ENCODE measurements around the gene PTBP3. TPM values are rescaled to one million over a fixed set of nuclear protein-coding genes. Genes with fewer than 3 reads are reported as not detected.
"Not testable (repeated sequence)": the region's sequence is repeated elsewhere in the genome, so short reads cannot be mapped to it uniquely, and the experiment has no call there.

Gene PTBP3
- polyA plus RNA-seq, 1 of the 3 experiments (the other 2 are of a cell fraction) = 6.1 TPM

GRCh38 chr9:112283582-112284253, 49.7 kb downstream of the PTBP3 start:
- Histone ChIP-seq H3K36me3 (replicated peaks in 1 of 2; ENCODE audit: control insufficient read depth in 1 of 2, insufficient read depth in 2 of 2, low read length in 1 of 2) (peaks cover under 1 to 37% of the 10 kb centered on the region in 2 experiments), H3K27ac (ENCODE audit: low read depth in 2 of 2, low read length in 1 of 2) (no peak overlapping the region), H3K4me1 (ENCODE audit: control insufficient read depth in 1 of 2, insufficient read depth in 2 of 2, low read depth in 1 of 2, low read length in 1 of 2) (no peaks in the 10 kb centered on the region), H3K27me3 (ENCODE audit: insufficient read depth) (no peaks in the 10 kb centered on the region), H3K4me3 (ENCODE audit: low read depth in 2 of 2, low read length in 1 of 2) (no peak overlapping the region), H3F3A (replicated peaks; ENCODE audit: insufficient read depth) (peaks cover 7% of the 10 kb centered on the region), H3K9me3 (no peaks in the 10 kb centered on the region), H3K4me2 (no peak overlapping the region), H3K9me2 (no peaks in the 10 kb centered on the region), H3K79me2 (ENCODE audit: insufficient read depth) (peaks cover 60% of the 10 kb centered on the region; the same call in 1 of the 2 replicates), H4K20me1 (ENCODE audit: insufficient read depth) (no peaks in the 10 kb centered on the region; the same call in 1 of the 2 replicates), H2AFZ (ENCODE audit: low read depth) (no peak overlapping the region), H3K9ac (no peak overlapping the region)
- 90% methylated on average over 5 of the region's 6 CpGs for WGBS (ENCODE audit: low lambda C conversion rate)
- no peak for DNase-seq
- ChIA-PET CTCF (no interaction called here), POLR2A (no interaction called here)
- no peak for TF ChIP-seq JUND (IDR thresholded peaks at IDR 0.05)
- no peak for TF ChIP-seq FOXJ3 (CRISPR knock-in tag; IDR thresholded peaks at IDR 0.05)
- no peak for TF ChIP-seq USF2 (IDR thresholded peaks at IDR 0.05; ENCODE audit: borderline replicate concordance, low read depth, low read length)
- TF ChIP-seq EP300 (IDR thresholded peaks at IDR 0.05; ENCODE audit: borderline replicate concordance in 1 of 2, low read depth in 1 of 2, low read length in 1 of 2) = no peak
- TF ChIP-seq CHD2 (IDR thresholded peaks at IDR 0.05; ENCODE audit: low read length, partially characterized antibody) = no peak
- no peak for TF ChIP-seq RFX5 (IDR thresholded peaks at IDR 0.05; ENCODE audit: low read length)
- no peak for TF ChIP-seq EZH2phosphoT487 (IDR thresholded peaks at IDR 0.05; ENCODE audit: borderline replicate concordance, low read depth)
- TF ChIP-seq RXRA (IDR thresholded peaks at IDR 0.05; ENCODE audit: borderline replicate concordance, low read depth) = no peak
- TF ChIP-seq FOSL2 (IDR thresholded peaks at IDR 0.05; ENCODE audit: borderline replicate concordance, low read depth) = no peak
- no peak for TF ChIP-seq NRF1 (IDR thresholded peaks at IDR 0.05; ENCODE audit: low read depth, low read length)
- no peak for TF ChIP-seq GABPA (IDR thresholded peaks at IDR 0.05; ENCODE audit: low read depth)
- TF ChIP-seq FOXM1 (IDR thresholded peaks at IDR 0.05; ENCODE audit: low read depth) = no peak
- no peak for TF ChIP-seq POLR2AphosphoS5 (IDR thresholded peaks at IDR 0.05; ENCODE audit: low read depth, low read length)
- no peak for TF ChIP-seq PBX3 (IDR thresholded peaks at IDR 0.05)
- TF ChIP-seq TCF12 (IDR thresholded peaks at IDR 0.05) = no peak
- TF ChIP-seq TEAD4 (IDR thresholded peaks at IDR 0.05; ENCODE audit: borderline replicate concordance, insufficient read depth) = no peak
- TF ChIP-seq, protein P1, sequence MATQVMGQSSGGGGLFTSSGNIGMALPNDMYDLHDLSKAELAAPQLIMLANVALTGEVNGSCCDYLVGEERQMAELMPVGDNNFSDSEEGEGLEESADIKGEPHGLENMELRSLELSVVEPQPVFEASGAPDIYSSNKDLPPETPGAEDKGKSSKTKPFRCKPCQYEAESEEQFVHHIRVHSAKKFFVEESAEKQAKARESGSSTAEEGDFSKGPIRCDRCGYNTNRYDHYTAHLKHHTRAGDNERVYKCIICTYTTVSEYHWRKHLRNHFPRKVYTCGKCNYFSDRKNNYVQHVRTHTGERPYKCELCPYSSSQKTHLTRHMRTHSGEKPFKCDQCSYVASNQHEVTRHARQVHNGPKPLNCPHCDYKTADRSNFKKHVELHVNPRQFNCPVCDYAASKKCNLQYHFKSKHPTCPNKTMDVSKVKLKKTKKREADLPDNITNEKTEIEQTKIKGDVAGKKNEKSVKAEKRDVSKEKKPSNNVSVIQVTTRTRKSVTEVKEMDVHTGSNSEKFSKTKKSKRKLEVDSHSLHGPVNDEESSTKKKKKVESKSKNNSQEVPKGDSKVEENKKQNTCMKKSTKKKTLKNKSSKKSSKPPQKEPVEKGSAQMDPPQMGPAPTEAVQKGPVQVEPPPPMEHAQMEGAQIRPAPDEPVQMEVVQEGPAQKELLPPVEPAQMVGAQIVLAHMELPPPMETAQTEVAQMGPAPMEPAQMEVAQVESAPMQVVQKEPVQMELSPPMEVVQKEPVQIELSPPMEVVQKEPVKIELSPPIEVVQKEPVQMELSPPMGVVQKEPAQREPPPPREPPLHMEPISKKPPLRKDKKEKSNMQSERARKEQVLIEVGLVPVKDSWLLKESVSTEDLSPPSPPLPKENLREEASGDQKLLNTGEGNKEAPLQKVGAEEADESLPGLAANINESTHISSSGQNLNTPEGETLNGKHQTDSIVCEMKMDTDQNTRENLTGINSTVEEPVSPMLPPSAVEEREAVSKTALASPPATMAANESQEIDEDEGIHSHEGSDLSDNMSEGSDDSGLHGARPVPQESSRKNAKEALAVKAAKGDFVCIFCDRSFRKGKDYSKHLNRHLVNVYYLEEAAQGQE (IDR thresholded peaks at IDR 0.05; ENCODE audit: low read depth, low read length) = no peak
- TF ChIP-seq RAD21 (IDR thresholded peaks at IDR 0.05; ENCODE audit: low read length) = no peak

DNA sequence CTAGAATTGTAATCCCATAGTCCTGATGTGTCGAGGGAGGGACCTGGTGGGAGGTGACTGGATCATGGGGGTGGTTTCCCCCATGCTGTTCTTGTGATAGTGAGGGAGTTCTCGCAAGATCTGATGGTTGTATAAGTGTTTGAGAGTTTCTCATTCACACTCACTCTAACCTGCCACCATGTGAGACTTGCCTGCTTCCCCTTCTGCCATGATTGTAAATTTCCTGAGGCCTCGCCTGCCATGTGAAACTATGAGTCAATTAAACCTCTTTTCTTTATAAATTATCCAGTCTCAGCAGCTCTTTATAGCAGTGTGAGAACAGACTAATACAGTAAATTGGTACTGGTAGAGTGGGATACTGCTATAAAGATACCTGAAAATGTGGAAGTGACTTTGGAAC, 50.6 kb downstream of the PTBP3 start:
- H3K4me1 ChIP-seq (ENCODE audit: control insufficient read depth in 1 of 2, insufficient read depth in 2 of 2, low read depth in 1 of 2, low read length in 1 of 2); H3K27me3 ChIP-seq (ENCODE audit: insufficient read depth); H4K20me1 ChIP-seq (ENCODE audit: insufficient read depth); POLR2A ChIA-PET; H3F3A ChIP-seq (replicated peaks; ENCODE audit: insufficient read depth); H2AFZ ChIP-seq (ENCODE audit: low read depth); CTCF ChIA-PET; H3K9me2 ChIP-seq; H3K4me2 ChIP-seq; H3K4me3 ChIP-seq (ENCODE audit: low read depth in 2 of 2, low read length in 1 of 2); H3K9ac ChIP-seq; DNase-seq; H3K27ac ChIP-seq (ENCODE audit: low read depth in 2 of 2, low read length in 1 of 2); H3K9me3 ChIP-seq: not testable (repeated sequence)
- 90% methylated on average over 3 of the region's 3 CpGs for WGBS (ENCODE audit: low lambda C conversion rate)
- H3K79me2 ChIP-seq (ENCODE audit: insufficient read depth) = peaks cover 59% of the 10 kb centered on the region
- H3K36me3 ChIP-seq (replicated peaks in 1 of 2; ENCODE audit: control insufficient read depth in 1 of 2, insufficient read depth in 2 of 2, low read length in 1 of 2) = peaks cover 0 to 30% of the 10 kb centered on the region in 2 experiments
